H1 (cell line): ENCODE measurements around the gene SMLR1. TPM values are rescaled to one million over a fixed set of nuclear protein-coding genes. Genes with fewer than 3 reads are reported as not detected.

Experiments used
- CTCF ChIA-PET: fragments of 300-600 bp; sonication (Branson Sonifier 250); formaldehyde crosslinking; loops from one replicate; lab custom pipeline; 2021; ENCODE audit not compliant: partially characterized antibody; lab: Charles Lee
- POLR2A ChIA-PET: fragments of 300-600 bp; sonication (Branson Sonifier 250); formaldehyde crosslinking; loops from one replicate; lab custom pipeline; 2021; ENCODE audit warnings: inconsistent platforms; ENCODE audit not compliant: partially characterized antibody; lab: Charles Lee
- DNase-seq, 2 experiments: peaks; one replicate each; pipeline versions ENCODE4 v3.0.0 to v3.0.0-alpha.2; 2010 to 2022; ENCODE audit warnings: low spot score in 2 of 2, low read depth in 1 of 2, mixed read lengths in 1 of 2
- FAIRE-seq: peaks from 2 replicates; lab custom pipeline; 2011; peaks lifted over from hg19 to GRCh38; lab: Jason Lieb, UNC
- H2AFZ ChIP-seq: 2 replicates; pipeline ENCODE4 v1.8.1; 2012; ENCODE audit warnings: low read length, inconsistent platforms
- H2AK5ac ChIP-seq: 2 replicates; pipeline ENCODE4 v1.6.1; 2013; ENCODE audit warnings: low read depth, low read length
- H2BK120ac ChIP-seq: replicated peaks from 2 replicates; pipeline ENCODE3; 2013; ENCODE audit warnings: low read depth, low read length, inconsistent platforms
- H2BK12ac ChIP-seq: 2 replicates; pipeline ENCODE4 v1.6.1; 2013; ENCODE audit warnings: low read depth, low read length
- H2BK15ac ChIP-seq: 2 replicates; pipeline ENCODE4 v1.6.1; 2013; ENCODE audit warnings: low read length
- H2BK20ac ChIP-seq: 2 replicates; pipeline ENCODE4 v1.6.1; 2013; ENCODE audit warnings: low read length
- H2BK5ac ChIP-seq: 2 replicates; pipeline ENCODE4 v1.6.1; 2013; ENCODE audit warnings: low read depth, low read length
- H3K14ac ChIP-seq: 2 replicates; pipeline ENCODE4 v1.6.1; 2013; ENCODE audit warnings: inconsistent platforms; ENCODE audit not compliant: insufficient read length
- H3K18ac ChIP-seq: 2 replicates; pipeline ENCODE4 v1.6.1; 2013; ENCODE audit warnings: low read length; ENCODE audit errors: extremely low read depth
- H3K23ac ChIP-seq: 2 replicates; pipeline ENCODE4 v1.6.1; 2013; ENCODE audit warnings: inconsistent platforms; ENCODE audit not compliant: insufficient read length
- H3K23me2 ChIP-seq: 2 replicates; pipeline ENCODE4 v1.6.1; 2013; ENCODE audit warnings: low read depth, low read length
- H3K27ac ChIP-seq: 2 replicates; pipeline ENCODE4 v1.6.1; 2011; ENCODE audit warnings: low read depth, low read length, inconsistent platforms
- H3K27me3 ChIP-seq, 4 experiments: replicated peaks in 1 of 4; 1 replicate in 1 of 4; 2 replicates in 3 of 4; pipeline versions ENCODE4 v1.6.1 to v1.8.1; 2011 to 2013; ENCODE audit warnings: low read length in 3 of 4, mild to moderate bottlenecking in 3 of 4, inconsistent platforms in 2 of 4, mixed read lengths in 2 of 4, moderate library complexity in 1 of 4; ENCODE audit not compliant: control insufficient read depth in 3 of 4, insufficient read depth in 3 of 4; ENCODE audit errors: extremely low read depth in 1 of 4
- H3K36me3 ChIP-seq, 4 experiments: 2 replicates each; pipeline versions ENCODE4 v1.6.1 to v1.8.1; 2011 to 2013; ENCODE audit warnings: mild to moderate bottlenecking in 4 of 4, low read length in 3 of 4, moderate library complexity in 2 of 4, control low read depth in 1 of 4, inconsistent platforms in 1 of 4; ENCODE audit not compliant: insufficient read depth in 4 of 4, control insufficient read depth in 2 of 4
- H3K4ac ChIP-seq: replicated peaks from 2 replicates; pipeline ENCODE3; 2013; ENCODE audit warnings: low read length, low read depth, mixed read lengths, inconsistent platforms; ENCODE audit not compliant: insufficient read length
- H3K4me1 ChIP-seq, 4 experiments: replicated peaks in 1 of 4; 1 replicate in 1 of 4; 2 replicates in 3 of 4; pipeline versions ENCODE4 v1.6.1 to v1.8.1; 2011 to 2013; ENCODE audit warnings: low read length in 3 of 4, inconsistent platforms in 2 of 4, mixed read lengths in 1 of 4; ENCODE audit not compliant: insufficient read depth in 4 of 4, control insufficient read depth in 3 of 4
- H3K4me2 ChIP-seq, 2 experiments: 2 replicates each; pipeline versions ENCODE4 v1.6.1 to v1.8.1; 2011 to 2013; ENCODE audit warnings: low read depth in 2 of 2, low read length in 2 of 2, control low read depth in 1 of 2, inconsistent platforms in 1 of 2, mild to moderate bottlenecking in 1 of 2; ENCODE audit not compliant: insufficient read depth in 1 of 2
- H3K4me3 ChIP-seq, 4 experiments: fragments of 200-600, 300-600 bp in 1 of 4; sonication (generic), shearing (Covaris generic), sonication (Bioruptor Twin) in 1 of 4; 2 replicates each; pipeline versions ENCODE4 v1.5.1 to v1.8.1; 2011 to 2016; ENCODE audit warnings: low read length in 4 of 4, low read depth in 3 of 4, control low read depth in 2 of 4, inconsistent platforms in 2 of 4, mild to moderate bottlenecking in 2 of 4, mixed read lengths in 1 of 4, moderate library complexity in 1 of 4; ENCODE audit not compliant: insufficient read depth in 2 of 4; ENCODE audit errors: extremely low read depth in 1 of 4
- H3K56ac ChIP-seq: replicated peaks from 2 replicates; pipeline ENCODE3; 2013; ENCODE audit warnings: low read depth, mild to moderate bottlenecking, mixed read lengths, low read length, inconsistent platforms; ENCODE audit not compliant: insufficient read length
- H3K79me1 ChIP-seq: 2 replicates; pipeline ENCODE4 v1.6.1; 2013; ENCODE audit warnings: low read depth, low read length, control low read depth
- H3K79me2 ChIP-seq, 2 experiments: 2 replicates each; pipeline versions ENCODE4 v1.6.1 to v1.8.1; 2012 to 2013; ENCODE audit warnings: low read length in 2 of 2, mild to moderate bottlenecking in 2 of 2, inconsistent platforms in 1 of 2; ENCODE audit not compliant: insufficient read depth in 2 of 2, control insufficient read depth in 1 of 2
- H3K9ac ChIP-seq, 4 experiments: replicated peaks in 1 of 4; 1 replicate in 1 of 4; 2 replicates in 3 of 4; pipeline versions ENCODE4 v1.6.1 to v1.8.1; 2011 to 2013; ENCODE audit warnings: low read depth in 3 of 4, low read length in 3 of 4, control low read depth in 2 of 4, mild to moderate bottlenecking in 2 of 4, moderate library complexity in 2 of 4, inconsistent platforms in 1 of 4; ENCODE audit errors: extremely low read depth in 1 of 4
- H3K9me3 ChIP-seq, 2 experiments: 2 replicates each; pipeline versions ENCODE4 v1.6.1 to v1.8.1; 2012 to 2013; ENCODE audit warnings: mild to moderate bottlenecking in 2 of 2, moderate library complexity in 2 of 2, control low read depth in 1 of 2, inconsistent platforms in 1 of 2, low read depth in 1 of 2, low read length in 1 of 2, mixed read lengths in 1 of 2; ENCODE audit not compliant: insufficient read depth in 2 of 2
- H4K20me1 ChIP-seq, 2 experiments: replicated peaks in 1 of 2; 2 replicates each; pipeline versions ENCODE3 to v1.8.1; 2011 to 2013; ENCODE audit warnings: inconsistent platforms in 2 of 2, low read length in 2 of 2, mild to moderate bottlenecking in 1 of 2; ENCODE audit not compliant: insufficient read depth in 2 of 2, control insufficient read depth in 1 of 2
- H4K5ac ChIP-seq: 2 replicates; pipeline ENCODE4 v1.6.1; 2013; ENCODE audit warnings: low read length, low read depth, mixed read lengths, inconsistent platforms; ENCODE audit not compliant: insufficient read length
- H4K8ac ChIP-seq: 2 replicates; pipeline ENCODE4 v1.8.0; 2013; ENCODE audit warnings: mild to moderate bottlenecking, moderate library complexity, low read length, inconsistent platforms; ENCODE audit not compliant: insufficient read depth; ENCODE audit errors: extremely low read depth
- H4K91ac ChIP-seq: replicated peaks from 2 replicates; pipeline ENCODE3; 2013; ENCODE audit warnings: low read length, mixed read lengths, inconsistent platforms; ENCODE audit not compliant: insufficient read length
- SIRT6 ChIP-seq: IDR thresholded peaks from one replicate; pipeline ENCODE4 v1.7.1; 2012; ENCODE audit warnings: low read length, inconsistent platforms
- WGBS, 2 experiments: shearing (Covaris generic) in 1 of 2; methylation state at CpG; one replicate each; pipeline versions ENCODE4 v1.1.6 to v1.1.7; 2013 to 2015; ENCODE audit warnings: low lambda C conversion rate in 2 of 2, mixed read lengths in 2 of 2, inconsistent platforms in 1 of 2, low coverage in 1 of 2, missing lambda C conversion rate in 1 of 2; ENCODE audit not compliant: insufficient replicate concordance in 2 of 2, insufficient coverage in 1 of 2, insufficient read length in 1 of 2; ENCODE audit errors: extremely low coverage in 1 of 2, missing lambda C conversion rate in 1 of 2; 5-methylcytosine and 5-hydroxymethylcytosine counted together
- polyA plus RNA-seq, 7 experiments: library from polyadenylated mRNA; depleted of rRNA in 3 of 7; stranded (reverse) in 5 of 7; unstranded in 2 of 7; fragments of >200 nt in 5 of 7; fragments of 200-250 nt in 2 of 7; gene quantifications; 1 replicate in 5 of 7; 2 replicates in 1 of 7; 4 replicates in 1 of 7; pipeline versions ENCODE4 v1.2.1 to v1.2.3, GENCODE V29; 2011 to 2013; ENCODE audit warnings: missing spikeins in 2 of 7, mixed read lengths in 2 of 7
- total RNA-seq: library from RNA; stranded (reverse); fragmentation: NEBNext Ultra II Directional; extraction: Animal tissue kit (Norgen Biotek cat#: 25700); gene quantifications from 2 replicates; pipeline ENCODE4 v1.2.1, GENCODE V29; 2021
- TF ChIP-seq, protein P1 (sequence below): IDR thresholded peaks from 2 replicates; pipeline ENCODE4 v1.6.1; 2011; ENCODE audit warnings: low read length, improper control_type of control experiment

Gene SMLR1
- total and polyA plus RNA-seq, 2 of the 8 experiments (the other 6 are each of a cell fraction or from before 2014, with no cell fraction given), result not detected

DNA sequence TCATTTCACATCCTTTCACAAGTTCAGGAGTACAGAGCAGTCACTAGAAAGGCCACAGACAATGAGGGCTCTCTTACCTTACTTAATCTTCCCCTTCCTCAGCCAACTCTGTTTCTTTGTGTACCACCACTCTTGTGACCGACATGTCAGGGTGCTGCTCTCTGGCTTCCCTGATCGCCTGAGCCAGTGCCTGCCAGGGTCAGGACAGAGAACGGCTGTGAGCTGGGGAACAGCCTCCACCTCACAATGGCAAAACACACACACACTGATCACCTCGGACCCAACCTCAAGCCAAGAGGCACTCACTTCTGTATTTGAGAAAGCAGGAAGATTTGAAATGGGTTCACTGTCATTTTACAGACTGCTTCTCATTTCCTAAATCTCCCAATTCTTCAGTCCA lies 30.8 kb downstream of the SMLR1 start:
- H2AFZ ChIP-seq, result no peak overlapping the region
- no peak overlapping the region for H3K27ac ChIP-seq
- no peak overlapping the region for H4K91ac ChIP-seq
- ChIA-PET CTCF (interaction anchor here (1.1 to 3.6 kb wide), 3 partner anchors 13 to 770 kb away, joined by 3 to 25 read pairs (median 6); partner anchors contain the start of gene MED23), POLR2A (no interaction called here)
- H2BK20ac ChIP-seq, result no peak overlapping the region
- FAIRE-seq (no peak), DNase-seq (no peak)
- 90% methylated on average over 4 of the region's 4 CpGs; no CpG with 5 or more reads in 1 of the 2 experiments for WGBS, 2 experiments
- H2BK5ac ChIP-seq, result no peak overlapping the region
- H4K20me1 ChIP-seq, result no peaks in the 10 kb centered on the region
- no peak overlapping the region for H2AK5ac ChIP-seq
- H3K4me2 ChIP-seq, result no peak overlapping the region
- peak overlapping the region; percentile 22; the same call in 1 of the 2 replicates for H3K18ac ChIP-seq
- TF ChIP-seq SIRT6, result no peak
- TF ChIP-seq, protein P1, sequence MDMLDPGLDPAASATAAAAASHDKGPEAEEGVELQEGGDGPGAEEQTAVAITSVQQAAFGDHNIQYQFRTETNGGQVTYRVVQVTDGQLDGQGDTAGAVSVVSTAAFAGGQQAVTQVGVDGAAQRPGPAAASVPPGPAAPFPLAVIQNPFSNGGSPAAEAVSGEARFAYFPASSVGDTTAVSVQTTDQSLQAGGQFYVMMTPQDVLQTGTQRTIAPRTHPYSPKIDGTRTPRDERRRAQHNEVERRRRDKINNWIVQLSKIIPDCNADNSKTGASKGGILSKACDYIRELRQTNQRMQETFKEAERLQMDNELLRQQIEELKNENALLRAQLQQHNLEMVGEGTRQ, result no peak
- no peaks in the 10 kb centered on the region for H3K79me1 ChIP-seq
- H3K56ac ChIP-seq, result no peak overlapping the region
- H3K4ac ChIP-seq, result no peak overlapping the region
- no peak overlapping the region for H4K8ac ChIP-seq
- H3K9ac ChIP-seq, result no peak overlapping the region
- H3K14ac ChIP-seq, result no peak overlapping the region
- no peaks in the 10 kb centered on the region for H3K9me3 ChIP-seq
- H3K27me3 ChIP-seq, result peaks cover 0 to 1% (median 0%) of the 10 kb centered on the region in 4 experiments; a peak in 1 of 7 replicates
- no peak overlapping the region for H2BK120ac ChIP-seq
- no peaks in the 10 kb centered on the region for H3K23me2 ChIP-seq
- H3K23ac ChIP-seq, result no peak overlapping the region
- peak overlapping the region; percentile 31; the same call in 1 of the 2 replicates for H2BK12ac ChIP-seq
- H2BK15ac ChIP-seq, result no peak overlapping the region
- no peaks in the 10 kb centered on the region for H3K79me2 ChIP-seq
- no peak overlapping the region for H4K5ac ChIP-seq
- peaks cover 0 to 2% (median 0%) of the 10 kb centered on the region in 4 experiments; a peak in 2 of 8 replicates for H3K36me3 ChIP-seq
- peaks cover 0 to 8% (median 6%) of the 10 kb centered on the region in 4 experiments; a peak in 5 of 7 replicates for H3K4me1 ChIP-seq
- no peak overlapping the region for H3K4me3 ChIP-seq
